DMS114 treated with DMSO at 0.1 percent for 48 hours (cell line): ENCODE results near the gene GOLPH3.
A peak's percentile ranks its signal among the peaks of the same experiment; 100 is the strongest.
"Not testable (repeated sequence)": the region's sequence is repeated elsewhere in the genome, so short reads cannot be mapped to it uniquely, and the experiment has no call there.

ENCODE experiments used
- DNase-seq: peaks from one replicate; lab custom pipeline; 2025; ENCODE audit not compliant: unreplicated experiment; lab: John Stamatoyannopoulos, UW

GOLPH3 gene

DNA sequence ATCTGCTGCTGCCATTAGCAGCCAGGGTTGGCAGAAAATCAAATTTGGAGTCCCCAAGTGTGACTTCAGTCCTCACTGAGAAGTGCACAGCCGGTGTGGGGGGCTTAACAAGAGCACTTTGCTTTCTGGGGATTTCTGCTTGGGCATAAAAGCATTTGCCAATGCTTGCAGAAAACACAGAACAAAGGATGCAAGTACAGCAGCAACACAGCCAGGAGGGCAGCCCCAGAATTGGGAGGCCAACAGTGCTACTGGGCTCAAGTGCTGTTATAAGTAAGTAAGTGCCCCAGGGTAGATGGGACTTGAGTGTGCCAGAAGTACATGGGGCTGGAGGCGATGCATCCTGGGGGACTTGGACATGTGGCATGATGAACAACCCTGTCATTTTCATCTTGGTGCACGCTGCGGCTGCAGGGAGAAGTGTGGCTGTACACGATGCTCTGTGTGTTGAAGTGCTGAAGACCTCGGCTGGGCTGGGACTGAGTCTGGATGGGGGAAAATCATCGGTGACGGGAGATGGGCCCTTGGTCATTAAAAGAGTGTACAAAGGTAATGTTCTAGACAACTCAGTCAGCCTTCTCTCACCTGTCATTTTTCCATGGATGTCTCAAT lies 73.3 kb downstream of the GOLPH3 start:
- DNase-seq, result no peak

- DNase-seq, result no peak
Measured at GRCh38 chr5:32100230-32100629, 73.9 kb downstream of the GOLPH3 start.

- DNase-seq, result no peak
Measured at GRCh38 chr5:32099486-32100035, 74.6 kb downstream of the GOLPH3 start.

DNA sequence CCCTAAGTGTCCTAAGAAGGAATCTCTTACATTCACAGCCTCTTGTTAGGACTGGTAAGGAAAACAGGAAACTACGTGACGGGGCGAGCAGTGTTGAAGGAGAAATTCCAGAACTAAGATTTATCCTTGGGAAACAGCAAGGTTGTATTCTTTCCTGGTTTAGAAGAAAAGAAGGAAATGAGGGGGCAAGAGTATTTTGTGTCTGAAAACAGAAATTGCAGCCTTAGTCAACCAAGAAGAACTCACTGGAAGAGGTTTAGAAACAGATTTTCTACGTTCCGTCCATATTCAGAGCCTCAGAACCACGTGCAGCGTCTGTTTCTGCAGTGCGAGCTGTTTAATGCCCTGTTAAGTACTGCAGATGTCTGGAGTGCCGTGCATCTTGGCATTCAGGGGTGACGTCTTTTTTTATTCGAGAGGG lies 75.2 kb downstream of the GOLPH3 start:
- DNase-seq, result no peak

- no peak for DNase-seq
Measured at GRCh38 chr5:32098291-32098690, 75.8 kb downstream of the GOLPH3 start.

DNA sequence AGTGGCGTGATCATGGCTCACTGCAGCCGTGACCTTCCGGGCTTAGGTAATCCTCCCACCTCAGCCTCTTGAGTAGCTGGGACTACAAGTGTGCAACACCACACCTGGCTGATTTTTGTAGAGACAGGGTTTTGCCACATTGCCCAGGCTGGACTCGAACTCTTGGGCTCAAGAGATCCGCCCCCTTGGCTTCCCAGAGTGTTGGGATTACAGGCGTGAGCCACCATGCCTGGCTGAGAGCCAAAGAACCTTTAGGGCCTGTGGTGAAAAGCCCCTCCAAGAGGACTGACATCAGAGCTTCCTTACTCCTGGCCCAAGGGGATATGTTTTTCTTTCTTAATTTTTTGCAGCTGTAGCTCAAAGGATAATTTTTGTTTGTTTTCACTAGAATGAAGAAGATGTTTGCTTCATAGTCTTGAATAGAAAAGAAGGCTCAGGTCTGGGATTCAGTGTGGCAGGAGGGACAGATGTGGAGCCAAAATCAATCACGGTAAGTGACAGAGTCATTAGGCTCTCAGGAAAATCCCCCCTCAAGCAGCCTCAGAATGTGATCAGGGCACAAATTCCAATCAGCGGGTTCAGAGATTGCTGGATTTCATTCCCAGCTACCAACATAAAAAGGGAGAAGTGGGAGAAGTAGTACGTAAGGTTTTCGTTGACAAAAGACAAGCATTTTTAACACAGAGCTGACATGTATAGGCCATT lies 77.1 kb downstream of the GOLPH3 start:
- DNase-seq, result no peak

DNA sequence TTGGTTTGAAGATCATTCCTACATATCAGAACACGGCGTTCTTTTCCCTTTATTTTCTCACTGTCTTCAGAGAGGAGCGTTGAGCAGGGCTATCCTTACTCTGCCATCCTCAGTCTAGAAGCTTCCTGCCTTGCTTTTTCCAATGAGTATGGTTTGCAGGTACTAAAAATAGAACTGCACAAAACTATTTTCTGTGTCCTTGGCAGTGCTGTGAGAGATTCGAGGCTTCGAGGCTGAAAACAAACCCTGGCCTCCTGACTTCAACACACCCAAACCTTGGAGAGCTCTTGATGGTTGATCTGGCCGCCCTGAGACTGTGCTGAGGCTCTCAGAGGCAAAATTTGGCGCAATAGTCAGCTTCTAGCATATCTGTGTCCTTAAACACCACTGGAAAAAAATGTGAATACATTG lies 78.9 kb downstream of the GOLPH3 start:
- DNase-seq, result no peak

DNA sequence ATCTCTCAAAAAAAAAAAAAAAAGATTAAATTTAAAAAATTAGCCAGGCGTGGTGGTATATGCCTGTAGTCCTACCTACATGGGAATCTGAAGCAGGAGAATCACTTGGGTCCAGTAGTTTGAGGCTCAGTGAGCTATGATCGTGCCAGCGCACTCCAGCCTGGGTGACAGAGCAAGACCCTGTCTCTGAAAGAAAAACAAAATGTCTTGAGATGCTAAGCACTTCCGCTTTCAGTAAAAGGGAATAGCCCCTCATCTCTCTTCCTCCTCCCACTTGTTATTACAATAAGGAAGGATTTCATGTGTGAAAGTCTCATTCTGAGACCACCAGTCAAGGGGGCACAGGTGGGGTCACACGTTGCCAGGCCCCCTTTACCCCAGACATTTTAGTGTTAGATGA lies 79.4 kb downstream of the GOLPH3 start:
- no peak for DNase-seq

- DNase-seq, result peak; percentile 73
Measured at GRCh38 chr5:32092938-32093812, 80.9 kb downstream of the GOLPH3 start.

- DNase-seq, result no peak
Measured at GRCh38 chr5:32090755-32091128, 83.4 kb downstream of the GOLPH3 start.

DNA sequence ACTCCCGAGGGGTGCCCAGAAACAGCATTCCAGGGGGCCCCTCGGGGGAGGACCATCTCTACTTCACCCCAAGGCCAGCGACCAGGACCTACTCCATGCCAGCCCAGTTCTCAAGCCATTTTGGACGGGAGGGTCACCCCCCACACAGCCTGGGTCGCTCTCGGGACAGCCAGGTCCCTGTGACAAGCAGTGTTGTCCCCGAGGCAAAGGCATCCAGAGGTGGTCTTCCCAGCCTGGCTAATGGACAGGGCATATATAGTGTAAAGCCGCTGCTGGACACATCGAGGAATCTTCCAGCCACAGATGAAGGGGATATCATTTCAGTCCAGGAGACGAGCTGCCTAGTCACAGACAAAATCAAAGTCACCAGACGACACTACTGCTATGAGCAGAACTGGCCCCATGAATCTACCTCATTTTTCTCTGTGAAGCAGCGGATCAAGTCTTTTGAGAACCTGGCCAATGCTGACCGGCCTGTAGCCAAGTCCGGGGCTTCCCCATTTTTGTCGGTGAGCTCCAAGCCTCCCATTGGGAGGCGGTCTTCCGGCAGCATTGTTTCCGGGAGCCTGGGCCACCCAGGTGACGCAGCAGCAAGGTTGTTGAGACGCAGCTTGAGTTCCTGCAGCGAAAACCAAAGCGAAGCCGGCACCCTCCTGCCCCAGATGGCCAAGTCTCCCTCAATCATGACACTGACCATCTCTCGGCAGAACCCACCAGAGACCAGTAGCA lies 83.9 kb downstream of the GOLPH3 start:
- DNase-seq, result no peak

DNA sequence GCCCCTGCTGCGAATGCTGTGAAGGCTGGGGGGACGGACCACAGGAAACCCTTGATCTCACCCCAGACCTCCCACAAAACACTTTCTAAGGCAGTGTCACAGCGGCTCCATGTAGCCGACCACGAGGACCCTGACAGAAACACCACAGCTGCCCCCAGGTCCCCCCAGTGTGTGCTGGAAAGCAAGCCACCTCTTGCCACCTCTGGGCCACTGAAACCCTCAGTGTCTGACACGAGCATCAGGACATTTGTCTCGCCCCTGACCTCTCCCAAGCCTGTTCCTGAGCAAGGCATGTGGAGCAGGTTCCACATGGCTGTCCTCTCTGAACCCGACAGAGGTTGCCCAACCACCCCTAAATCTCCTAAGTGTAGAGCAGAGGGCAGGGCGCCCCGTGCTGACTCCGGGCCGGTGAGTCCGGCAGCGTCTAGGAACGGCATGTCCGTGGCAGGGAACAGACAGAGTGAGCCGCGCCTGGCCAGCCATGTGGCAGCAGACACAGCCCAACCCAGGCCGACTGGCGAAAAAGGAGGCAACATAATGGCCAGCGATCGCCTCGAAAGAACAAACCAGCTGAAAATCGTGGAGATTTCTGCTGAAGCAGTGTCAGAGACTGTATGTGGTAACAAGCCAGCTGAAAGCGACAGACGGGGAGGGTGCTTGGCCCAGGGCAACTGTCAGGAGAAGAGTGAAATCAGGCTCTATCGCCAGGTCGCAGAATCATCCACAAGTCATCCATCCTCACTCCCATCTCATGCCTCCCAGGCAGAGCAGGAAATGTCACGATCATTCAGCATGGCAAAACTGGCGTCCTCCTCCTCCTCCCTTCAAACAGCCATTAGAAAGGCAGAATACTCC lies 84.7 kb downstream of the GOLPH3 start:
- no peak for DNase-seq

- DNase-seq, result no peak
Measured at GRCh38 chr5:32088214-32088613, 85.9 kb downstream of the GOLPH3 start.

GRCh38 chr5:32087086-32088082 lies 86.7 kb downstream of the GOLPH3 start:
- no peak for DNase-seq

DNA sequence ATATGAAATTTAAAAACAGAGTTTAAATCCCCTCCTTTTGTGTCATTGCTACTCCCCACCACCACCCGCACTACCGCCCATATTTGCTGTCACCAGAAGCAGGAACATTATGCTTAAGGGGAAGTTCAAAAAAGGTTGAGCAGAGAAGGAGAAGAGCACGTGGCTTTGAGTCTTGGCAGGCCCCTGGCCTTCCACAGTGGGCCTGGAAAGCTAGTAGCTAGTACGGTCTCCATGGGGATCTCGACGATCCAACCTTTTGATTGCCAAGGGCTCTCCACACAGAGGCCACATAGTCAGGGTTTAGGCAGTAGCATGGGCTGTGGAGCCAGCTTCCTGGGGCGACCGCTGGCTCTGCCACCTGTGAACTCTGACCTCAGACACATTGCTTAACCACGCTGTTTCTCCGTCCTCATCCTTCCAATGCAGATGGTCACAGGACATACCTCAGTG lies 90.1 kb downstream of the GOLPH3 start:
- no peak for DNase-seq

GRCh38 chr5:32082701-32083100 lies 91.4 kb downstream of the GOLPH3 start:
- no peak for DNase-seq

- DNase-seq, result not testable (repeated sequence)
Measured at GRCh38 chr5:32080565-32080964, 93.6 kb downstream of the GOLPH3 start.

DNA sequence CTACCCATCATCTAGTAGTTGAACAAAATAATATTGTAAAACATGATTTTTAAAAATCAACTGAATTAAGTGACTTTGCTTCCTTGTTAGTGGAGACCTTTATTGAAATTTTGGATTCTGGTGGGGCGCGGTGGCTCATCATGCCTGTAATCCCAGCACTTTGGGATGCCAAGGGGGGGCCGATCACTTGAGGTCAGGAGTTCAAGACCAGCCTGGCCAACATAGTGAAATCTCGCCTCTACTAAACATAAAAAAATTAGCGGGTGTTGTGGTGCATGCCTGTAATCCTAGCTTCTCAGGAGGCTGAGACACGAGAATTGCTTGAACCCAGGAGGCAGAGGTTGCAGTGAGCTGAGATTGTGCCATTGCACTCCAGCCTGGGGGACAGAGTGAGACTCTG lies 95.3 kb downstream of the GOLPH3 start:
- not testable (repeated sequence) for DNase-seq
